Neutrophil (primary cell): ENCODE results near the gene WNT6.

Experiments
- H3K27ac ChIP-seq: fragments of 200-600 bp; sonication (generic); 2 replicates; pipeline ENCODE4 v1.5.1; 2016; ENCODE audit warnings: mild to moderate bottlenecking, moderate library complexity
- H3K27me3 ChIP-seq: fragments of 200-600 bp; sonication (generic); 2 replicates; pipeline ENCODE4 v1.6.0; 2016; ENCODE audit warnings: mild to moderate bottlenecking
- H3K36me3 ChIP-seq: fragments of 200-600 bp; sonication (generic); 2 replicates; pipeline ENCODE4 v1.5.1; 2017
- H3K4me1 ChIP-seq, 2 experiments: fragments of 200-600 bp in 1 of 2; sonication (generic) in 1 of 2; 1 replicate in 1 of 2; 2 replicates in 1 of 2; pipeline versions ENCODE4 v1.5.1 to v1.6.1; 2013 to 2016; ENCODE audit warnings: low read depth in 1 of 2, low read length in 1 of 2, mild to moderate bottlenecking in 1 of 2, moderate library complexity in 1 of 2; ENCODE audit not compliant: control insufficient read depth in 1 of 2, insufficient read depth in 1 of 2
- H3K4me3 ChIP-seq, 2 experiments: fragments of 200-600 bp in 1 of 2; sonication (generic) in 1 of 2; 1 replicate in 1 of 2; 2 replicates in 1 of 2; pipeline ENCODE4 v1.5.1; 2013 to 2016; ENCODE audit warnings: low read depth in 1 of 2, low read length in 1 of 2, mild to moderate bottlenecking in 1 of 2, moderate library complexity in 1 of 2
- H3K9me3 ChIP-seq: fragments of 200-600 bp; sonication (generic); 2 replicates; pipeline ENCODE4 v1.5.1; 2016
- TF ChIP-seq, protein P1 (sequence below): fragments of 200-600 bp; sonication (generic); IDR thresholded peaks from 2 replicates; pipeline ENCODE4 v1.5.1; 2016; ENCODE audit warnings: antibody characterized with exemption

Gene WNT6

DNA sequence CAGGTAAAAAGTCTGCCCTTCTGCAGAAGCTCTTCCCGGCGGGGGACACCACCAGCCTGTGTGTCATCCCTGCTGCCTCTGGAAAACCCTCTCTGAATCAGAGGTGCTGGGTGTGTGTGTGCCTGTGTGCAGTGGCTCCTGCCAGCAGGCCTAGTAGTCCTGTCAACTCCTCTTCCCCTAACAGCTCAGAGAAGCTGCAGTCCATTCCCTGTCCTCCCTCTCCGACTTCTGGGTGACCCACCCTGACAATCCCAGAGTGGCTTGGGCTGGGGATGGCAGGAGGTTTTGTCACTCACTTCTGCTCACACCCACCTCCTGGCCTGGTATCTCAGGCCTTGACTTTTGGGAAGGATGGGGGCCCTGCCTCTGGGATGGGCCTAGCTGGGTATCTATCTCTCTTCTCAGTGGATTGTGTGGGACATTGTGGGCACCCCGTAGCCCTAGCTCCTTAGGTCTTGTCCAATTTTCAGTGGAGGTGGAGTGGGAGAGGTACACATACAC is 23.3 kb downstream of the WNT6 start:
- peaks cover 100% of the 10 kb centered on the region for H3K27me3 ChIP-seq
- no peak overlapping the region for H3K27ac ChIP-seq
- no peak overlapping the region for H3K4me3 ChIP-seq
- TF ChIP-seq, protein P1, sequence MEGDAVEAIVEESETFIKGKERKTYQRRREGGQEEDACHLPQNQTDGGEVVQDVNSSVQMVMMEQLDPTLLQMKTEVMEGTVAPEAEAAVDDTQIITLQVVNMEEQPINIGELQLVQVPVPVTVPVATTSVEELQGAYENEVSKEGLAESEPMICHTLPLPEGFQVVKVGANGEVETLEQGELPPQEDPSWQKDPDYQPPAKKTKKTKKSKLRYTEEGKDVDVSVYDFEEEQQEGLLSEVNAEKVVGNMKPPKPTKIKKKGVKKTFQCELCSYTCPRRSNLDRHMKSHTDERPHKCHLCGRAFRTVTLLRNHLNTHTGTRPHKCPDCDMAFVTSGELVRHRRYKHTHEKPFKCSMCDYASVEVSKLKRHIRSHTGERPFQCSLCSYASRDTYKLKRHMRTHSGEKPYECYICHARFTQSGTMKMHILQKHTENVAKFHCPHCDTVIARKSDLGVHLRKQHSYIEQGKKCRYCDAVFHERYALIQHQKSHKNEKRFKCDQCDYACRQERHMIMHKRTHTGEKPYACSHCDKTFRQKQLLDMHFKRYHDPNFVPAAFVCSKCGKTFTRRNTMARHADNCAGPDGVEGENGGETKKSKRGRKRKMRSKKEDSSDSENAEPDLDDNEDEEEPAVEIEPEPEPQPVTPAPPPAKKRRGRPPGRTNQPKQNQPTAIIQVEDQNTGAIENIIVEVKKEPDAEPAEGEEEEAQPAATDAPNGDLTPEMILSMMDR = no peak
- peaks cover 0 to 3% of the 10 kb centered on the region in 2 experiments for H3K4me1 ChIP-seq
- no peaks in the 10 kb centered on the region for H3K9me3 ChIP-seq
- no peaks in the 10 kb centered on the region for H3K36me3 ChIP-seq

- TF ChIP-seq, protein P1 = no peak
- H3K36me3 ChIP-seq = no peaks in the 10 kb centered on the region
- H3K27ac ChIP-seq = no peak overlapping the region
- H3K4me1 ChIP-seq = peaks cover 0 to 3% of the 10 kb centered on the region in 2 experiments
- H3K27me3 ChIP-seq = peaks cover 100% of the 10 kb centered on the region
- no peak overlapping the region for H3K4me3 ChIP-seq
- no peaks in the 10 kb centered on the region for H3K9me3 ChIP-seq
These were observed 24.2 kb downstream of the WNT6 start for GRCh38 chr2:218883491-218884490.

DNA sequence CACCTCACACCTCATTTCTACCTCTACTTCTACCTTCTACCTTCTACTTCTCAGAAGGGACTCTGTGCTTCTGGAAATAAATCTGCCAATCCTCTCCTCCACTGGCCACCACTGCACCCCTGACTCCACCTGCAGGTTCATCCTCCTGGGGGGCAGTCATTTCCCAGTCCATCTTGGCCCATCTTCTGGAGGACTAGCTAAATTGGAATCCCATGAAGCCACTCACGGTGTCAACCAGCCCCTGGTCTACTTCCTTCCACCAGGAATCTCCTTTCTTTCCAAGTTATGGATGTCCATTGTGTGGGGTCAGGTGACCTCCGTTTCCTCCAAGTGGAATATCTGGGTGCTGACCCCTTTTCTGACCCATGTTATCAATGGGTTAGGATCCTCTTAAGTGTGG is 24.9 kb downstream of the WNT6 start:
- Histone ChIP-seq H3K9me3 (no peaks in the 10 kb centered on the region), H3K36me3 (no peaks in the 10 kb centered on the region), H3K27ac (no peak overlapping the region), H3K4me3 (no peak overlapping the region), H3K27me3 (peaks cover 100% of the 10 kb centered on the region), H3K4me1 (peaks cover 0 to 3% of the 10 kb centered on the region in 2 experiments)
- TF ChIP-seq, protein P1 = no peak

DNA sequence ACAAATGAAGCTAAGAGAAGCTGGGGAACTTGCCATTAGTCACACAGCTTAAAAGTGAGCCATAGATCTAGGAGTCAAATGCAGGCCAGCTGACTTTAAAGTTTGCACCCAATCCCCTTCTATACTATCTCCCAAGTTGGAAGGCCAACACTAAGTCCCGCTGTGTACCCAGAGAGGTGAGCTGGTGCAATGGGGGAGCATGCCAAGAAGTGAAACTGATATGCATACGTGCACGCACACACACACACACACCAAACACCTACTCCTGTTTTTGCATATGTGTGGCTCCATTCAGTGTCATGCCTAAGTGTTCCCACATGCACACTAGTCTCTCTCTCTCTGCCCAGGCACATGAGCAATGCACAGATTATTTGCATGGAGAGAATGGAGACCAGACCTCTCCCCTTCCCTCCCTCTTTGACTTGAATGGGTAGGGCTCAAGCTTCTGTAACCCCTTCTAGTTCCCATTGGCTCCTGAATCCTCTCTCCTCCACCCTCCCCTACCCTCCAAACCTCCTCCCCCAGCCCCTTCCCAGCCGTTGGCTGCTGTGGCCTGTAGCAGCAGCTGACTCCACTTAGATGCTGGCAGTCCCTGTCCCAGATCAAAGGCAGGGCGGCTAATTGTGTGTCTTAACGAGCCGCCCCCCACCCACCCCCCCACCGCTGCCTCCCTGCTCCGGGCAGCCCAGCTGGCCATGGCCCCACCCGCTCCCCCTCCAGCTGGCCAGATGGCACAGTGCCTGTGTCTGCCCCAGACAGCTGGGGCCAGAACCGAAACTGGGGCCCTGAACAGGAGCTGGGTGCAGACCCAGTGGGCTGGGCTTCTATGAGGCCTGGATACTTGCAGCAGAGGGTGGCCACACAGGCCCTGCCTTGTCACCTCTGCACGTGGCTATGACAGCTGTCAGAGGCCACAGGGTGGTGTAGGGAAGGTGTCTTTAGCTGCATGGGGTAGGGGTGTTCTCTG is 26.7 kb downstream of the WNT6 start:
- TF ChIP-seq, protein P1 = no peak
- Histone ChIP-seq H3K27me3 (peaks cover 100% of the 10 kb centered on the region), H3K27ac (no peak overlapping the region), H3K36me3 (no peaks in the 10 kb centered on the region), H3K4me3 (no peak overlapping the region), H3K9me3 (no peaks in the 10 kb centered on the region), H3K4me1 (no peaks in the 10 kb centered on the region)

DNA sequence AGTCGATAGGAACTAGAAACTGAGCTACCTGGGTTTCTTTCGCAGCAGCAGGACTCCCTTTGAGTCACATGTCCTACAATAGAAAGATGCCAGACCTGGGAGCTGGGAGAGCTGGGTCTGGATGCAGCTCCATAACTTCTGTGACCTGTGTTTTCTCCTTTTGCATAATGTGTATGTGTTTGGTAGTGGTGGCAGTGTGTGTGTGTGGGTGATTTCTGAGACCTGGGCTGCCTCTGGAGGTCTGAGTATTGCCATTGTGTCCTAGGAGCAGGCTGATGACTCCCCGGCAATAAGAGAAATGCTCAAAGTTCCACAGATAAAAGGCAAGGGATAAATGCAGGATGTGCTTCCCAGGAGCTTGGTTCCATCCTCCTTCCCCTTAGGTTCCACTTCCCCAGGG is 27.5 kb downstream of the WNT6 start:
- Histone ChIP-seq H3K36me3 (no peaks in the 10 kb centered on the region), H3K9me3 (no peaks in the 10 kb centered on the region), H3K4me1 (no peaks in the 10 kb centered on the region), H3K27me3 (peaks cover 100% of the 10 kb centered on the region), H3K4me3 (no peak overlapping the region), H3K27ac (no peak overlapping the region)
- TF ChIP-seq, protein P1 = no peak
